Measurements from ENCODE around the gene PEPD. TPM values are rescaled to one million over a fixed set of nuclear protein-coding genes. Genes with fewer than 3 reads are reported as not detected.
A peak's percentile ranks its signal among the peaks of the same experiment; 100 is the strongest.

Gene PEPD
- total RNA-seq, 3 donors from 2014 or later = 42.1 to 127 (median 82.3) TPM

GRCh38 chr19:33490041-33490451 lies 31.5 kb downstream of the PEPD start:
- TF ChIP-seq CTCF (IDR thresholded peaks at IDR 0.05) = no peak
- no peak for TF ChIP-seq POLR2AphosphoS5 (IDR thresholded peaks at IDR 0.05)
- no peak for TF ChIP-seq POLR2A (IDR thresholded peaks at IDR 0.05)
- intact Hi-C loops (cut with DNase I; ENCODE audit: low total_unique reads) = no loop called here
- no peaks in the 10 kb centered on the region for H3K9me3 ChIP-seq
- H3K27me3 ChIP-seq = no peaks in the 10 kb centered on the region
- H3K4me3 ChIP-seq = no peak overlapping the region
- DNase-seq (ENCODE audit: low spot score in 2 of 2) = peak in 1 of 2 donors; percentile 43
- H3K36me3 ChIP-seq = no peaks in the 10 kb centered on the region
- no peak overlapping the region for H3K27ac ChIP-seq
- H3K4me1 ChIP-seq = no peaks in the 10 kb centered on the region

- Histone ChIP-seq H3K9me3 (no peaks in the 10 kb centered on the region), H3K4me3 (no peak overlapping the region), H3K4me1 (no peaks in the 10 kb centered on the region), H3K36me3 (no peaks in the 10 kb centered on the region), H3K27ac (no peak overlapping the region), H3K27me3 (no peaks in the 10 kb centered on the region)
- no peak for TF ChIP-seq POLR2AphosphoS5 (IDR thresholded peaks at IDR 0.05)
- TF ChIP-seq POLR2A (IDR thresholded peaks at IDR 0.05) = no peak
- TF ChIP-seq CTCF (IDR thresholded peaks at IDR 0.05) = no peak
- DNase-seq (ENCODE audit: low spot score in 2 of 2) = no peak
- intact Hi-C loops (cut with DNase I; ENCODE audit: low total_unique reads) = no loop called here
Measured at GRCh38 chr19:33488826-33489225, 32.8 kb downstream of the PEPD start.

GRCh38 chr19:33487901-33488800 lies 33.4 kb downstream of the PEPD start:
- intact Hi-C loops (cut with DNase I; ENCODE audit: low total_unique reads) = no loop called here
- Histone ChIP-seq H3K36me3 (no peaks in the 10 kb centered on the region), H3K27ac (no peak overlapping the region), H3K9me3 (peaks cover 3 to 7% of the 10 kb centered on the region in 2 donors), H3K27me3 (no peaks in the 10 kb centered on the region), H3K4me1 (no peaks in the 10 kb centered on the region), H3K4me3 (no peak overlapping the region)
- no peak for DNase-seq (ENCODE audit: low spot score in 2 of 2)
- no peak for TF ChIP-seq CTCF (IDR thresholded peaks at IDR 0.05)
- TF ChIP-seq POLR2A (IDR thresholded peaks at IDR 0.05) = no peak
- no peak for TF ChIP-seq POLR2AphosphoS5 (IDR thresholded peaks at IDR 0.05)

- Histone ChIP-seq H3K4me1 (no peaks in the 10 kb centered on the region), H3K27me3 (no peaks in the 10 kb centered on the region), H3K36me3 (no peaks in the 10 kb centered on the region), H3K4me3 (no peak overlapping the region), H3K9me3 (peaks cover 7 to 12% of the 10 kb centered on the region in 2 donors), H3K27ac (no peak overlapping the region)
- intact Hi-C loops (cut with DNase I; ENCODE audit: low total_unique reads) = no loop called here
- no peak for TF ChIP-seq POLR2AphosphoS5 (IDR thresholded peaks at IDR 0.05)
- no peak for TF ChIP-seq CTCF (IDR thresholded peaks at IDR 0.05)
- no peak for TF ChIP-seq POLR2A (IDR thresholded peaks at IDR 0.05)
- no peak for DNase-seq (ENCODE audit: low spot score in 2 of 2)
Measured at GRCh38 chr19:33486936-33487811, 34.4 kb downstream of the PEPD start.
